Amygdala (tissue), 56 donors: ENCODE measurements around the gene CREB3L2.
"Not testable (repeated sequence)": the region's sequence is repeated elsewhere in the genome, so short reads cannot be mapped to it uniquely, and the experiment has no call there.

Source experiments
- DNase-seq, 56 donors: peaks; one replicate each; lab custom pipeline; 2025; lab: John Stamatoyannopoulos, UW

CREB3L2 gene

DNA sequence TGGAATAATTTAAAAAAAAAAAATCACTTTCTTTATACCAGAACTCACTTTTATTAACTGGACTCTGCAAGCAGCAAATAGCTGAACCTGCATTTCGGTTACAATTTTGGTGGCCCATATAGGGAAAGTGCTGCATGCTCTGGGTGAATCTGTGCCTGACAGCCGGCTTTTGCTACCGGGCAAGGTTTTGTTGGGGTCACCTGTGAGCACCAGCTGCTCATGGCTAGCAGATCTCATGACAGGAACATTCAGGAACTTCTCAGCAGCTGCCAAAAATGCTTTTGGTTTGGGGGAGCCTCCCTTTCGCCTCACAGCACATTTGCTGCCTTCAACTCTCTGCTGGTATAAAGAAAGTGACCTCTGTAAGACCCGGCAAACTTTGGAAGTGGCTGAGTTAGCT is 13.2 kb upstream of the CREB3L2 start:
- DNase-seq: no peak

DNA sequence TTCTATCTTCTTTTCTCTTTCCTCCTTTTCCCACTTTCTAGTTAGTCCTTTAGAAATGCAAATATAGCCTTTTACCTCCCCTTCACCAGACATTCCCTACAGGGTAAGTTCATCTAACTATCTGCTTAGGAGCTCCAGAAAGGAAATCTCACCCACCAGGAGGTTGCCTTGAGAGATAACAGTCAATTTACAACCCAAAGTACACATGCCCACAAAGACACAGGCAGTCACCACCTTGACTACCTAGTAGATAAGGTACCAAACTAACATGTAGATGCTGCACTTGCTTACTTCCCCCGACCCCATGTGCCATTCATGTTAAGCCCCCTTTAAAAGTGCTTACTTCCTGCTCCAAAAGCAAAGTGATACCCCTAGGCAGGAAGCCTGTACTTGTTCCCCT is 12.8 kb upstream of the CREB3L2 start:
- DNase-seq: no peak

DNA sequence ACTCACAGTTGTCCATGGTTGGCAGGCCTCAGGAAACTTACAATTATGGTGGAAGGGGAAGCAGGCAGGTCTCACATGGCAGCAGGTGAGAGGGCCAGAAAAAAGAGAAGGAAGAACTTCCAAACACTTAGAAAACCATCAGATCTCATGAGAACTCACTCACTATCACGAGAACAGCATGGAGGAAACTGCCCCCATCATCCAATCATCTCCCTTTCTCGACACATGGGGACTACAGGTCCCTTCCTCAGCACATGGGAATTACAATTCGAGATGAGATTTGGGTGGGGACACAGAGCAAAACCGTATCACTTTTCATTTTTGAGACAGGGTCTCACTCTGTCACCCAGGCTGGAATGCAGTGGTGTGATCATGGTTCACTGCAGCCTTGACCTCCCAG is 12.3 kb upstream of the CREB3L2 start:
- DNase-seq: not testable (repeated sequence)

DNA sequence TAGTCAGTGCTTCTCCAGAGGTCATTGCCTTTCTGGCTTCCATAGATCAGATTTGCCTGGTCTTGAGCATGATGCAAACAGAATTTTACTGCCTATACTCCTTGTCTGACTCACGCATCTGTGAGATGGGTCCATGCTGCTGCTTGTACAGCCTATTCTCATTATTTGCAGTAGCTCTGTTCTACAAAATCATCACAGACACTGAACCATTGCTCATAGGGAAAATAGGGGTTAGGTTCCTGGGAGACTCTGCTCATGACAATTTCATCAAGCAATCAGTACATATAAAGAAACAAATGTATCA is 7.4 kb upstream of the CREB3L2 start:
- DNase-seq: no peak

DNA sequence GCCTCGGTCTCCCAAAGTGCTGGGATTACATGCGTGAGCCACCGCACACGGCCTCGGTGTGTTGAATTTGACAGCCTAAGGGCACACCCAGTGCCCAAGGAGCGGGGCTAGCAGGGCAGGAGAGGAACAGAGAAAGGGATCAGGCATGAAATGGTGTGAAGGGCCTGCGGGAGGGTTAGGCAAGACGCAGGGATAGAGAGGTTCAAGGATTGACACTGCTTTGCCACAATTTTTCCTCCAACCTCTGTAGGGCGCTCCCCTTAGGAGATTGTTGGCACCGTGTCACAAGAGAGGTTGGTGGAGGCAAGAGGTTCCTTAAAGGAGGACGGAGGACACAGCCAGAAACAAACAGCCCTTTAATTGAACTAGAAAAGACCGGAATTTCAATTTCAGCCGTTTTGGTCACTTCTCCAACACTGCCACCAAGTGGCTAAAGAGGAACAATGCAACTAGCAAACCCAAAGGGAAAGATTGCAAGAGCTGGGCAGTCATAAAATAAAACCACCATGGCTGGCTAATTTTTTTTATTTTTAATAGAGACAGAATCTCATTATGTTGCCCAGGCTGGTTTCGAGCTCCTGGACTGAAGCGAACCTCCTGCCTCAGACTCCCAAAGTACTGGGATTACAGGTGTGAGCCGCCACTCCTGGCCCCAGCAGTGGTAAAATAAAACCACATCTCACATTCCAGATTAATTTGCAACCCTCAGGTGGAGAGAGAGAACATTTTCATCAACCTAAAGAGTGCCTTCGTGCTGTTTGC is 6.9 kb upstream of the CREB3L2 start:
- peak in 34 of 56 donors; percentile 7 to 62 (median 32) for DNase-seq

DNA sequence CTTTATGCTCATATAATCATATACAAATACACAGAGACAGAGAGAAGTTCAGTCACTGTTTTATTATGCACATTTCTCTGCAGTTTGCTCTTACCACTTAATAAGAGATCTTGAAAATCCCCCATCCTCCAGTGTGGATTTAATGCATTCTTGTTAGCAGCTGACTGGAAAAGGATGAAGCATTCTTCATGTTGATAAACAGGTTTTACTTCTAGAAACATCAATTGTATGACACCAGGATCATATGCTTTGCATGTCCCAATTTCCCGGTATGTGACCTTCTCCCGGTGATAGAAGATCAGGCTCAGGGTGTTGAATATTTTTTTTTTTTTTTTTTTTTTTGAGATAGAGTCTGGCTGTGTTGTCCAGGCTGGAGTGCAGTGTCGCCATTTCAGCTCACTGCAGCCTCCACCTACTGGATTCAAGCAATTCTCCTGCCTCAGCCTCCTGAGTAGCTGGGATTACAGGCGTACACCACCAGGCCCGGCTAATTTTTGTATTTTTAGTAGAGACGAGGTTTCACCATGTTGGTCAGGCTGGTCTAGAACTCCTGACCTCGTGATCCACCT is 6.2 kb upstream of the CREB3L2 start:
- no peak for DNase-seq

DNA sequence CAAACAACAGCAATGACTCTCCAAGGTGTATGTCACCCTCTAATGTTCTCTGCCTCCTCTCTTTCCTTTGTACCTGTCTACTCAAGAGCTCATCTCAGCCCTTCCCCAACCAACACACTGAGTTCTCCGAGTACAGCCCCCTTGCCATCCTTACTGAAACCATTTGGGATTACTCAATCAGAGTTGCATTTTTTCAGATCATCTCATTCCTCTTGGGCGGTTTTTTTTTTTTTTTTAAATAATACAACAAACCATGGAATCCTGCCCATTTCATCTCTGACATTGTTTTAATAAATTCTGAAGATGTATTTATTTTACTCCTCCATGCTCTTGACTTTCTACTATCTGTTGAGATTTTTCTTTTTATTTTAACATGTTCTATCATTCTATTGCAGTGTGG is 4.2 kb upstream of the CREB3L2 start:
- no peak for DNase-seq

DNA sequence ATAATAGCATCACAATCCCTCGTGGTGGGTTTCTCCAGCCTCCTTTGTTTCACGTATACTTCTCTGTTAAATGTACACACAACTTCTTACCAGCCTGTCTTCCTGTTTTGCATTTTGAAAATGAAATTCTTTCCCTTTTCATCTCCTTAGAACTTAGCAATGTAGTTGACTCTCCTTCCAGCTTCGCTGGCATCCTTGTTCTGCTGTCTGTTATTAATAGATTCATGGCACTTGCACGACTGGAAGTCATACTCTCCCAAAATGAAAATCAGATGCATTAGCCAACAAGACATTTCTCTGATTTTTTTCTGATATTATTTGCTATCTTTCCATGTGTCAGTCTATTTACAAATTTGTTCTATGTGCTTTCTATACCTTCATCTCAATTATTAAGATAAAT is 3.0 kb upstream of the CREB3L2 start:
- DNase-seq: no peak

DNA sequence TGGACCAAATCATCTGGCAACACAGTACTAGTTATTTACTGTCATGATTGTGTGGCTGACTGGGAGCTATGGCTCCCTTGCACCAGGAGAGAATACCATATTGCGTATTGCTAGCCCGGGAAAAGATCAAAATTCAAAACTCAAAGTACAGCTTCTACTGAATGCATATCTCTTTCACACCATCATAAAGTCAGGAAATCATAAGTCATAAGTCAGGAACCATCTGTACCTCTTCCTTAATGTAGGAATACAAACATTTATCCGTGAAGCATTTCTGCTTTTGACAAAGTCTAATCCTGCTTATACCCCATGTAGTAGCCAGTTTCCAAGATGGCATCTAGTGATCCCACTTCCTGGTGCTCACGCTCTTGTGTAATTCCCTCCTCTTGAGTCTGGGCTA is 2.2 kb upstream of the CREB3L2 start:
- DNase-seq: no peak

DNA sequence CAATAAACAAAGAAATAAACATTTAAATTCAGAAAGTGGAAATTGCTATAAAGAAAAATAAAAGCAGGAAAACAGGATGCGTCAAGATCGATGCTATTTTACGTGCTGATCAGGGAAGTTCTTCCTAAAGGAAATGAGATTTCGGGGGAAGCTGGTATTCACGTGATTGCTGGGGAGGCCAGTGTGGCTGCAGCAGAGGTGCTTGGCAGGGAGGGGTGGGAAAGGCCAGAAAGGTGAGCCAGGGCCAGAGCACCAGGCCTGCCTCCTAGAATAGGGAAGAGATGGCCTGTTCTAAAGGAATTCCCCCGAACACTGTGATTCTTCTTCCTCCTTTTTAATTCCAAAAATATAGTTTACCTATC is 923 bp upstream of the CREB3L2 start:
- no peak for DNase-seq

DNA sequence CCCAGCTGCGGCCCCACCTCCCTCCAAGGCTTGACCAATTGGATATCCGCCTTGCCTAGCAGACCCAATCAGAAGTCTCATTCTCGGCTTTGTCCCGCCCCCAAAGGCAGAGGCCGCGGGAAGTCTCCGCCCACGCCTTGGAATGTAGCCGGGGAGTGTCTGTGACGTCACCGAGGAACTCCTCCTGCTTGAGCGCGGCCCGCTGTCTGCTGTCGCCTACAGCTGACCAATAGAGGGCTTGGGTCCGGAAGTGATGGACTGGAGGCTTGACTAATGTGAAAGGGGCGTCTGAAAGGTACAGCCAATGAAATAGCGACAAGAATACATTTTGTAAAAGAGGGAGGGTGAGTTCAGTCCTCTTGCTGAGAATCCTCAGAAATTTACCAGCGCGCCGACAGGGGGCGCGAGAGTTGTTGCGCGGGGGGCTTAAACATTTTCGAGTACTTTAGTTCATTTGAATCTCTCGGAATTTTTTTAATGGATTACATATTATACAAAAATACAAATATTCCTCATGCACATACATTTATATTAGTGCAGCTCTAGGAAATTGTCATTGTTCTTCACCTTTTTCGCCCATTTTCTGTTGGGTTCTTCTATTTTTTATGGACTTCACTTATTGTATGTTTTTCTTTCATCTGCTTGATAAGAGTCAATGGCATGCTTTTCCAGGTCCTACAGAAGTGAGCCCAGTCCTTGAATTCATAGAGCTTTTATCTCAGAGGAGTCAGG is 376 bp upstream of the CREB3L2 start:
- peak; percentile 72 to 100 (median 99) for DNase-seq

DNA sequence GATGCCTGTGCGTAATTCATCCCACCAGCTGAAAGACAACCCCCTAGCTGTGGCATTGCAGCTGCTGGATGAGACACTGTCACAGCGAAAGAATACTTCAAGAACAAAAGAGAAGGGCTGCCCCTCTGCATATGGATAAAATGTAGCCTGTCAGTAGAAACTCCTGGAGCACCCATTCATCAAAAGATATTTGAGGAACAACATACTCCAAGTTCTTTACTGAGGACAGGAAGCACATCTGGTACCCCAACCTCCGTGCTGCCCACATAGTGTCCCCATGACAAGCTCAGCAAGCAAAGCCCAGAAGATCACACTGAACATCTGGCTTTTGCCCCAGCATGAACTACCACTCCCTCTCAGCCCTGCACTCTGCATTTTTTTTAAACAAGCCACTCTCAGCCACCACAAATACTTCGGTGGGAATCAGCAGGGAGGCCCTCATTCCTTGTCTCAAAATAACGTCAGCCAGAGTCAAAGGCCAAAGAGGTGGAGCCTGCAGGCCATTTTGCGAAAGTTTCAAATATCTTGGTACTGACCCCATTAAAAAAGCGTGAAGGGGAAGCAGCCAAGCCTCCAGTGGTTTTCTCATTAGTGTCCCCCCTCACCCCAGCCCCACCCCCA is 1.7 kb downstream of the CREB3L2 start:
- peak in 7 of 56 donors; percentile 2 to 59 (median 23) for DNase-seq

DNA sequence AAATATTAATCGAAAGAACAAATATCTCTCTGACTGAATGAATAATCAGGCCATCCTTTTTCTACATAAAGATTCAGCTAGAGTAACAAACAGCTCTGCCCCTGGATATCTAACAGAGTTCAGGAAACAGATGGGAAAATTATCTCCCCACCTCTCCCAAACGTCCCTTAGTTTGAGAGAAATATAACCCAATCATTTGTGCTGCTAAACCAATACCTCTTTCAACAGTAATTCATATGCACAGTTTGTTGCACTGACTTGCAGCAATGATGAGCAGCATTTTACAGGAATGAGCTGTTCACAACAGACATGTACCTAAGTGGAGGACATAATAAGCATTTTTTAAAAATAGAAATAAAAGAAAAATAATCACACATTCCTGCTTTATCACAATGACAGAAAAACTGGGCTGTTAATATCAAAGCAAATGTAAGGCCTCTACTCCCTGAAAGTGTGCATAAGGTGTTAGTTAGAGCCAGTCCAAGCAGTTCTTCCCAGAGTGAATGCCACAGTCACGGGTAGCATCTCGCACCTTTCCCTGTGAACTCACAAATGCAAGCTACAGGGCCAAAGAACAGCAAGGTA is 2.3 kb downstream of the CREB3L2 start:
- no peak for DNase-seq

DNA sequence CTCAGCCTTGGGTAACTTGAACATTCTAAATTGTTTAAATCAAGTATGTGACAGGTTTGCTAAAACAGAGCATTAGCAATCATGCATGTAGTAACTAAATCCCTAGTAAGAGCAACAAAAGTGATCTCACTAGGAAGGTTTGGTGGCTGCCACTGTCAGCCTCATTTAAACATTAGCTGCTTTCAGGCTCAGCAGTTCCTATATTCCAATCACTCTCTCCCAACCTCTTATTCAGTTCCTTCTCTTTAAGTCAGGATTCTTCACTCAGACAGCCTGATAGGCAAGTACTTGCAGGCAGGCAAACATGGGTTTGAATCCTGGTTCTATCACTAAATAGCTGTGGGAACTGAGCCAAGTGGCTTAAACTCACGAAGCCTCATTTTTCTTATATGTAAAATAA is 3.6 kb downstream of the CREB3L2 start:
- DNase-seq: no peak

DNA sequence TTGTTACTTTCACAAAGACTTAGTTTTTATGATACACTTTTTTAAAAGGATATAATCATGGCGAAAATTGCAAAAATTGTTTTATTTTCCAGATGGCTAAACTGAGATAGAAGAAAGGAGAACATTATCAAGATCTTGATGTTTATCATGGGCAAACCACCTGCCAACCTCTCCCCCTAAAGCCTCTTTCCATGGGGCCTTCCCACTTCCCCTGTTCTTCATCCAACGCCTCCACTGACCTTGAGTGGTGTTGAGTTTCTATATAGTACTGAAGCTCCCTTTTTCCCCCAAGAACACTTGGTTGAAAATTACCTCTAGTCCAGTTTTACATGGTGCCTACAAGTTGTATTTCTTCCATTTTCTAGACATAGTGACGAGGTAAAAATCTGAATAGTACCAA is 5.0 kb downstream of the CREB3L2 start:
- DNase-seq: no peak

DNA sequence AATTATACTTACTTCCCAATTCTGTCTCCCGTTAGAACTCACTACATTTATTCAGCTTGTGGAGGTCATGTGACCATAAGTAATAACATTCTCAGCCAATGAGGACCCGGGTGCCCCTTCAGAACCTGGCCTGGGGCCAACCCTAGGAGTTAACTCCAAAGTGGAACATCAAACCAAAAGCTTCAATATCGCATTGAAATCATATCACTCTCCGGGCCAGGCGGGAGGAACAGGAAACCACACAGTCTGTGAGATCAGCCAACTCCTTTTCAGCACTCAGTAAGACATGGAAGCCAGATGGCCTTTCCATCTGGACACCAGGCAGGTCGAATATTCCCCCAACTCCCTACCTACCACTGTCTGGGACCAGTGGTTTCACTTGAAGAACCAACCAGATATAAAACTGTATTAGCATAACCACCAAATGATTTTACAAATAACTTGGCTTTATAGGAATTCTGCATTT is 5.5 kb downstream of the CREB3L2 start:
- peak in 1 of 56 donors; percentile 46 for DNase-seq

DNA sequence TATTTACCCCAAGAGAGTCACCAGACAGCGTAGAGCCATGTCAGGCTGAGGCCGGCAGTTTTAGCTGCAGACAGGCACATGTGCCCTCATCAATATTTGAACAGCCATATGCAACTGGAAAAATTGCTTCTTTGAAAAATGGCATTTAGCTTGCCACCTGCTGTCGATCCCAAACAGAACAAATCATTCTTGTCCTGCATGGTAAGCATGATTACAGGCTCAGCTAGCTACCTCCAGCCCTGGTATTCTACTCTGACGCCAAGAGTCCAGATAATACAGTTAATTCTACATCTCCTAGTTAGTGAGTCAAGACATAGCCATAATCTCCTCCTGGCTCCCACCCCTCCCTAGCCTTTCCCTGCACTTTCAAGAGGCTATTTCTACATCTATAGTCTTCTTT is 7.7 kb downstream of the CREB3L2 start:
- DNase-seq: no peak

DNA sequence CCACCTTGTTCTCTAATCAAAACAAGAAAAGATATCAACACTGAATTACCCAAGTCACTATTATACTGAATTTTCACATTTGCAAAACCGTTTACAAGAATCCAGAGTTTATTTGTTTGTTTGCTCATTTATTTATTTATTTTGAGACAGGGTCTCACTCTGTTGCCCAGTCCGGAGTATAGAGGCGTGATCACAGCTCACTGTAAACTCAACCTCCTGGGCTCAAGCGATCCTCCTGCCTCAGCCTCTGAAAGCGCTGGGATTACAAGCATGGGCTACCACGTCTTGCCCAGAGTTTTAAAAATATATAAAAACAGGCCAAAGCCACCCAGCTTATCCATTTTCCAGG is 8.5 kb downstream of the CREB3L2 start:
- no peak for DNase-seq

DNA sequence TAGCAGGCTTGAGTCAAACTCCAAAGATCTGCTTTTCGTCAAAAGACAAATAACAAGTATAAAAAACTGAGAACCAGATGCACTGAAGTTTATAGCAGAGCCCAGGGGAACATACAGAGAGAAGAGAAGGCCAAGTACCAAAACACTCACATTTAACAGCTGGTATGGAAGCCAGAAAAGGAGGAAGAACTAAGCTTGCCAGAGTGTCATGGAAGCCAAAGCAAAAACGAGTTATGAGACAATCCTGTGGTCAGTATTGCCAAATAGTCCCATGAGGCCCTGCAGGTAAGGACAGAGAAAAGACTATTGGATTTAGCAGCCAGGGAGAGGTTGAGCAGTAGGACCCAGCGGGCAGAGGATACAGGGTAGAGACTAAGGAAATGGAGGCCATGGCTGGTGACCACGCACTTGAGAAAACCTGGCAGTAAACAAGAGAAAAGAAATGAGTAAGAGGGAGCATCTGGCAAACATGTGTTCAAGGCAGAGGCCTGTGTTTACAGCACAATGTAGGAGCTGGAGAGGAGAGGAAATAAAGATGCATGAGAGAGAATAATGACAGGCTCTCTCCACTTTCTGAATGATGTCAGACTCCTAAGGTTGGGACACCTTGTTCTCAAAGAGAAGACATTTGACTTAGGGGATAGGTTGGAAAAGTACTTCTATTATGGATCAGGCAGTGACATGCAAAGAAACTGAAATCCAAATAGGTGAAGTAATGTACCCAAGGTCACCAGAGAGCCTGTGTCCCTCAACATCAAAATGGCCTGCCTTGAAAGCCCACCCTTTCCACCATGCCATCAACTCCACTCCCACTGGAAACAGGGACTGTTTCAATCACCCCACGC is 9.1 kb downstream of the CREB3L2 start:
- DNase-seq: no peak

DNA sequence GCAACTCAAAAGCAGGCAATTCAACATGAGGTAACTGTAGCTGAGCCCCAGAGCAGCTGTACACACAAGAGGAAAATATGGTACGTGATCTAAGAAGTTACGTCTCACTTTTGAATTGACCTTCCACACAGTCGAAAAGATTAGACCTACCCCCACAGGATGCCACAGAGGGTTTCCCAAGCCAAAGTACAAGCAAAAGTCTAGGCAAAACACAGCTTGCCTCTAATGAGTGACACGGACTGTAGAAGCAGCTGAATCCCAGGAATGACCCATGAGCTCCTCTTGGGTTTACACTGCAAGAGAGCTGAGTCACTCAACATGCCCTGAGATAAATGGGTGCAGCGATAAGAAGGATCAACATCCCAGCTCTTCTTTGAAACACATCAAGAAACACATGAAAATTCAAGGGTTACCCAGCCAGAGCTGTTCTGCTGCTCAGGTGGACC is 9.8 kb downstream of the CREB3L2 start:
- no peak for DNase-seq
